Measurements from ENCODE around the gene PRDM11.

- TF ChIP-seq MAX (IDR thresholded peaks at IDR 0.05; ENCODE audit: low read depth, low read length) (no peak), CTCF (IDR thresholded peaks at IDR 0.05; ENCODE audit: low read depth, low read length) (no peak)
These were observed 87.3 kb downstream of the PRDM11 start for GRCh38 chr11:45233804-45234170.
